PFSK-1 (cell line): ENCODE measurements around the gene TSTD2.

ENCODE experiments used
- POLR2AphosphoS5 ChIP-seq: IDR thresholded peaks from 2 replicates; pipeline ENCODE4 v1.6.1; 2012; ENCODE audit warnings: low read depth, mild to moderate bottlenecking, control low read depth, low read length, moderate library complexity
- TAF1 ChIP-seq: IDR thresholded peaks from 2 replicates; pipeline ENCODE4 v1.6.1; 2012; ENCODE audit warnings: low read length, control low read depth, borderline replicate concordance; ENCODE audit not compliant: insufficient read depth

- TF ChIP-seq POLR2AphosphoS5 (no peak), TAF1 (no peak)
Measured at GRCh38 chr9:97682242-97682641, 49.1 kb upstream of the TSTD2 start.
